MM.1S (cell line): ENCODE data around the gene NSUN6.
"Not testable (repeated sequence)": the region's sequence is repeated elsewhere in the genome, so short reads cannot be mapped to it uniquely, and the experiment has no call there.

ENCODE experiments used
- EZH2 ChIP-seq: fragments of 300-600 bp; sonication (generic); optimal IDR thresholded peaks from 2 replicates; pipeline ENCODE3; 2017; ENCODE audit warnings: low read depth, mild to moderate bottlenecking, antibody characterized with exemption, low read length, mixed read lengths
- EZH2phosphoT487 ChIP-seq: fragments of 300-600 bp; sonication (generic); IDR thresholded peaks from 2 replicates; pipeline ENCODE4 v1.6.1; 2018; ENCODE audit warnings: antibody characterized with exemption, low read length
- TF ChIP-seq, protein P1 (sequence below): fragments of 300-600 bp; sonication (generic); IDR thresholded peaks from 2 replicates; pipeline ENCODE4 v1.5.1; 2016; ENCODE audit warnings: antibody characterized with exemption, low read length, mixed read lengths

DNA sequence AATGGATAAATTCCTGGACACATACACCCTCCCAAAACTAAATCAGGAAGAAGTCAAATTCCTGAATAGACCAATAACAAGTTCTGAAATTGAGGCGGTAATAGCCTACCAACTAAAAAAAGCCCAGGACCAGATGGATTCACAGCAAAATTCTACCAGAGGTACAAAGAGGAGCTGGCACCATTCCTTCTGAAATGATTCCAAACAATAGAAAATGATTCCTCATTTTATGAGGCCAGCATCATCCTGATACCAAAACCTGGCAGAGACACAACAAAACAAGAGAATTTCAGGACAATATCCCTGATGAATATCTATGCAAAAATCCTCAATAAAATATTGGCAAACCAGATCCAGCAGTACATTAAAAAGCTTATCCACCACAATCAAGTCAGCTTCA is 60.2 kb downstream of the NSUN6 start:
- TF ChIP-seq EZH2, EZH2phosphoT487: not testable (repeated sequence)
- TF ChIP-seq, protein P1, sequence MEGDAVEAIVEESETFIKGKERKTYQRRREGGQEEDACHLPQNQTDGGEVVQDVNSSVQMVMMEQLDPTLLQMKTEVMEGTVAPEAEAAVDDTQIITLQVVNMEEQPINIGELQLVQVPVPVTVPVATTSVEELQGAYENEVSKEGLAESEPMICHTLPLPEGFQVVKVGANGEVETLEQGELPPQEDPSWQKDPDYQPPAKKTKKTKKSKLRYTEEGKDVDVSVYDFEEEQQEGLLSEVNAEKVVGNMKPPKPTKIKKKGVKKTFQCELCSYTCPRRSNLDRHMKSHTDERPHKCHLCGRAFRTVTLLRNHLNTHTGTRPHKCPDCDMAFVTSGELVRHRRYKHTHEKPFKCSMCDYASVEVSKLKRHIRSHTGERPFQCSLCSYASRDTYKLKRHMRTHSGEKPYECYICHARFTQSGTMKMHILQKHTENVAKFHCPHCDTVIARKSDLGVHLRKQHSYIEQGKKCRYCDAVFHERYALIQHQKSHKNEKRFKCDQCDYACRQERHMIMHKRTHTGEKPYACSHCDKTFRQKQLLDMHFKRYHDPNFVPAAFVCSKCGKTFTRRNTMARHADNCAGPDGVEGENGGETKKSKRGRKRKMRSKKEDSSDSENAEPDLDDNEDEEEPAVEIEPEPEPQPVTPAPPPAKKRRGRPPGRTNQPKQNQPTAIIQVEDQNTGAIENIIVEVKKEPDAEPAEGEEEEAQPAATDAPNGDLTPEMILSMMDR = not testable (repeated sequence)
